CD4-positive, alpha-beta T cell (primary cell): ENCODE results near the gene TRIM71. TPM values are rescaled to one million over a fixed set of nuclear protein-coding genes. Genes with fewer than 3 reads are reported as not detected.

Experiments
- ATAC-seq: fragments of 200-7000 bp; cut with Tn5 transposase; one replicate; pipeline ENCODE4 v1.10.0; 2022; ENCODE audit warnings: mild to moderate bottlenecking; ENCODE audit not compliant: poor library complexity
- CTCF ChIA-PET: fragments of 350-600 bp; sonication (Branson Sonifier 250); formaldehyde crosslinking; loops from one replicate; lab custom pipeline; 2021; ENCODE audit warnings: antibody characterized with exemption, inconsistent platforms; lab: Charles Lee
- POLR2A ChIA-PET: fragments of 350-600 bp; sonication (Branson Sonifier 250); formaldehyde crosslinking; loops from one replicate; lab custom pipeline; 2021; ENCODE audit warnings: antibody characterized with exemption, inconsistent platforms; lab: Charles Lee
- DNase-seq, 14 experiments: peaks; one replicate each; pipeline ENCODE4 v3.0.0-alpha.2; 2013 to 2020; ENCODE audit warnings: mixed read lengths in 2 of 14
- H3K27ac ChIP-seq, 2 donors: one replicate each; pipeline versions ENCODE4 v1.5.1 to v1.7.0; 2013; ENCODE audit warnings: low read length in 2 of 2, low read depth in 1 of 2, mild to moderate bottlenecking in 1 of 2
- H3K27me3 ChIP-seq, 2 experiments: 1 replicate in 1 of 2; 2 replicates in 1 of 2; pipeline versions ENCODE4 v1.6.1 to v1.7.0; 2013; ENCODE audit warnings: low read length in 2 of 2, control low read depth in 1 of 2, mild to moderate bottlenecking in 1 of 2, moderate library complexity in 1 of 2; ENCODE audit not compliant: insufficient read depth in 2 of 2, control insufficient read depth in 1 of 2
- H3K36me3 ChIP-seq: one replicate; pipeline ENCODE4 v1.6.1; 2013; ENCODE audit warnings: low read length, control low read depth; ENCODE audit not compliant: insufficient read depth
- H3K4me1 ChIP-seq: one replicate; pipeline ENCODE4 v1.6.1; 2013; ENCODE audit warnings: low read length, control low read depth; ENCODE audit not compliant: insufficient read depth
- H3K4me3 ChIP-seq: one replicate; pipeline ENCODE4 v1.5.1; 2013; ENCODE audit warnings: mild to moderate bottlenecking, low read length, moderate library complexity
- H3K9me3 ChIP-seq, 2 experiments: 1 replicate in 1 of 2; 2 replicates in 1 of 2; pipeline versions ENCODE4 v1.6.1 to v1.7.0; 2013; ENCODE audit warnings: low read length in 2 of 2, mild to moderate bottlenecking in 2 of 2, control low read depth in 1 of 2, moderate library complexity in 1 of 2; ENCODE audit not compliant: control insufficient read depth in 1 of 2, insufficient read depth in 1 of 2
- H3K27ac Mint-ChIP-seq: one replicate; pipeline ENCODE4 v1.8.0; 2020; ENCODE audit warnings: mixed read lengths
- H3K27me3 Mint-ChIP-seq: one replicate; pipeline ENCODE4 v1.8.0; 2021; ENCODE audit warnings: mixed read lengths
- H3K36me3 Mint-ChIP-seq: one replicate; pipeline ENCODE4 v1.8.0; 2021; ENCODE audit warnings: low read depth, mixed read lengths
- H3K4me1 Mint-ChIP-seq: one replicate; pipeline ENCODE4 v1.8.0; 2021; ENCODE audit warnings: low read depth, mixed read lengths
- H3K4me3 Mint-ChIP-seq: one replicate; pipeline ENCODE4 v1.8.0; 2020; ENCODE audit warnings: mild to moderate bottlenecking, mixed read lengths
- H3K9me3 Mint-ChIP-seq: one replicate; pipeline ENCODE4 v1.8.0; 2020; ENCODE audit warnings: mixed read lengths
- CTCF ChIP-seq: fragments of 200-600 bp; IDR thresholded peaks from one replicate; pipeline ENCODE4 v1.8.0; 2022; ENCODE audit warnings: antibody characterized with exemption, mild to moderate bottlenecking
- intact Hi-C, 2 experiments: fragments of 100-400 bp; cut with DNase I in 1 of 2; cut with micrococcal nuclease in 1 of 2; formaldehyde crosslinking; loops; one replicate each; pipeline versions ENCODE4 v1.15.1 to v1.9.0; 2023 to 2025; cut with DNase I, micrococcal nuclease
- total RNA-seq, 174 experiments: library from RNA in 2 of 174; stranded (reverse) in 2 of 174; gene quantifications; one replicate each; pipeline ENCODE4 v1.2.3 and lab custom pipeline; 2021 to 2026

TRIM71 gene
- total RNA-seq, 2 experiments from 2014 or later: 0.03 TPM; not detected in 1

GRCh38 chr3:32886296-32886695, 68.5 kb downstream of the TRIM71 start:
- H3K27me3 Mint-ChIP-seq: no peaks in the 10 kb centered on the region

GRCh38 chr3:32886911-32887310, 69.1 kb downstream of the TRIM71 start:
- CTCF ChIA-PET: no interaction called here
- Mint-ChIP-seq H3K27ac (no peak overlapping the region), H3K27me3 (no peaks in the 10 kb centered on the region), H3K9me3 (no peaks in the 10 kb centered on the region), H3K4me3 (no peak overlapping the region), H3K4me1 (peaks cover 12% of the 10 kb centered on the region), H3K36me3 (no peaks in the 10 kb centered on the region)
- Histone ChIP-seq H3K27ac (no peak overlapping the region), H3K4me1 (peaks cover 14% of the 10 kb centered on the region), H3K36me3 (no peaks in the 10 kb centered on the region), H3K9me3 (no peaks in the 10 kb centered on the region), H3K27me3 (peaks cover 0 to 2% of the 10 kb centered on the region in 2 experiments), H3K4me3 (no peak overlapping the region)
- ATAC-seq: no peak
- intact Hi-C loops: no loop called here
- no peak for DNase-seq
- TF ChIP-seq CTCF: no peak
- POLR2A ChIA-PET: no interaction called here

More at GRCh38 chr3:32886296-32886695, 68.5 kb downstream of the TRIM71 start:
- Histone ChIP-seq H3K4me1 (peaks cover 14% of the 10 kb centered on the region), H3K9me3 (no peaks in the 10 kb centered on the region), H3K4me3 (no peak overlapping the region), H3K27me3 (peaks cover 0 to 2% of the 10 kb centered on the region in 2 experiments), H3K36me3 (no peaks in the 10 kb centered on the region), H3K27ac (no peak overlapping the region)
- Mint-ChIP-seq H3K9me3 (no peaks in the 10 kb centered on the region), H3K4me1 (peaks cover 15% of the 10 kb centered on the region), H3K36me3 (no peaks in the 10 kb centered on the region), H3K4me3 (no peak overlapping the region), H3K27ac (no peak overlapping the region)
- TF ChIP-seq CTCF: no peak
- ChIA-PET POLR2A (no interaction called here), CTCF (no interaction called here)
- ATAC-seq: no peak
- no peak for DNase-seq
- intact Hi-C loops: no loop called here

DNA sequence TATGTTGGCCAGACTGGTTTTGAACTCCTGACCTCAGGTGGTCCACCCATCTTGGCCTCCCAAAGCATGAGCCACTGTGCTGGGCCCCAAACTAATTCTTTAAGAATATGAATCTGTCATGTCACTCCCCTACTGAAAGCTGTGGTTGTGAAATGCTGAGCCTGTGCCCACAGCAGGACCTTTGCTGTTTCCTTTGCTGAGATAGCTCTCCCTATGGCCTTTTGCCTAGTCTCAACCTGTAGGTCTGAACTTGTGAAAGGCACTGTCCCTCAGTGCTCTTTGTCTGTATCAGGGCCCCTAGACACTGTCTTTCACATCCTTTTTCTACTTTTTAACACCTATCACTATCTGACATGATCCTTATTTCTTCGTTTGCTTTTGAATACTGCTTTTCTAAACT, 70.9 kb downstream of the TRIM71 start:
- Mint-ChIP-seq H3K27me3 (peaks cover 6% of the 10 kb centered on the region), H3K27ac (no peak overlapping the region), H3K36me3 (no peaks in the 10 kb centered on the region), H3K4me3 (no peak overlapping the region), H3K4me1 (no peaks in the 10 kb centered on the region), H3K9me3 (no peaks in the 10 kb centered on the region)
- H3K4me3 ChIP-seq: no peak overlapping the region
- no peak overlapping the region for H3K27ac ChIP-seq
- ChIA-PET CTCF (no interaction called here), POLR2A (no interaction called here)
- DNase-seq (no peak), ATAC-seq (no peak)
- no peak for TF ChIP-seq CTCF
- peaks cover 4% of the 10 kb centered on the region for H3K4me1 ChIP-seq
- peaks cover 3 to 5% of the 10 kb centered on the region in 2 experiments for H3K27me3 ChIP-seq
- intact Hi-C loops: no loop called here
- H3K36me3 ChIP-seq: no peaks in the 10 kb centered on the region
- H3K9me3 ChIP-seq: no peaks in the 10 kb centered on the region
